IMR-90 (cell line): ENCODE measurements around the gene CCDC63.

ENCODE experiments used
- CEBPB ChIP-seq: IDR thresholded peaks from 2 replicates; pipeline ENCODE4 v1.6.1; 2012; ENCODE audit warnings: low read depth, low read length, improper control_type of control experiment
- CTCF ChIP-seq: conservative IDR thresholded peaks from 2 replicates; pipeline ENCODE4 v1.5.1; 2012; ENCODE audit warnings: mild to moderate bottlenecking, low read depth, low read length, improper control_type of control experiment
- MXI1 ChIP-seq: IDR thresholded peaks from 2 replicates; pipeline ENCODE4 v1.6.1; 2012; ENCODE audit warnings: low read depth, mild to moderate bottlenecking, low read length, moderate library complexity, borderline replicate concordance

DNA sequence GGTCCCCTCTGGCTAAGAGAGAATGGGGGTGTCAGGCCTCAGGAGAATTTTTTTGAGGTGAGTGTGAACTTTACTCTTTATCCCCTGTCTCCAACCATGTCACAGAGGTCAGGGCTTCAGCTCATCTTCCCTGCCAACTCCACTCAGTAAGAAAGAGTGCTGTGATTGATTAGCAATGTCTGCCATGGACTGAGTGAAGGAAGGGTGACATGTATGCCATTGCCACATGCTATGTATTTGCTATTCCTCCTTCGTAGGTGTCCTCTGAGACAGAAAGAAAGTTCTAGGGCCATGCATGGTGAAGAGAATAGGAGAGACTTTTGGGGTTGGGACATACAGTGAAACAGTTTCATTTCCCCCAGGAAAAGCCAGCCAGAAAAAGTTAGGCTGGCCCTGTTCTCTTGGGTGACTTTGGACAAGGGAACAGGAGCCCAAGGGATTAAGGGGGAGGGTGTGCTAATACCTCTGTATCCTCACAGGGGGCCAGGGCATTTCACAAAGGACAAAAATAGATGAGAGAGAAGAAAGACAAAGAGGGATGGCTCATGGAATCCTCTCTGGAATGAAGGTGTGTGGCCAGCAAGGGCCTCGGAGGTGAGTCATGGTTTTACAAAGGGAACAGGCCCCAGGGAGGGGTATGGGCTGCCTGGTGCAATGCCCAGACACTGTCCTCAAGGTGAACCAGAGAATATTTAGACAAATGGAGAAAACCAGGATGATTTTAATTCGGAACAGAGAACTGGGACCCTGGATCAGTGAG lies 87.5 kb downstream of the CCDC63 start:
- TF ChIP-seq CEBPB (no peak), CTCF (no peak), MXI1 (no peak)
